K562 (cell line): Measurements from ENCODE around the gene HDLBP. TPM values are rescaled to one million over a fixed set of nuclear protein-coding genes. Genes with fewer than 3 reads are reported as not detected.
A peak's percentile ranks its signal among the peaks of the same experiment; 100 is the strongest.

Experiments
- ASH1L ChIP-seq: fragments of 450-650 bp; IDR thresholded peaks from 2 replicates; pipeline ENCODE4 v1.6.1; 2018; ENCODE audit warnings: borderline replicate concordance, mild to moderate bottlenecking, low read depth; ENCODE audit not compliant: partially characterized antibody
- BRF2 ChIP-seq: IDR thresholded peaks from 3 replicates; pipeline ENCODE4 v1.6.1; 2011; ENCODE audit warnings: borderline replicate concordance, mild to moderate bottlenecking; ENCODE audit not compliant: insufficient read length, insufficient read depth
- E2F6 ChIP-seq, 2 experiments: IDR thresholded peaks; 2 replicates each; pipeline ENCODE4 v1.6.1; 2011; ENCODE audit warnings: borderline replicate concordance in 1 of 2, control low read depth in 1 of 2, low read depth in 1 of 2, low read length in 1 of 2, mild to moderate bottlenecking in 1 of 2, mixed read lengths in 1 of 2, moderate library complexity in 1 of 2; ENCODE audit not compliant: insufficient read depth in 1 of 2, insufficient read length in 1 of 2, poor library complexity in 1 of 2, severe bottlenecking in 1 of 2; ENCODE audit errors: extremely low read depth in 1 of 2
- EP400 ChIP-seq: fragments of 450-650 bp; IDR thresholded peaks from 2 replicates; pipeline ENCODE4 v1.6.1; 2017; ENCODE audit warnings: antibody characterized with exemption, mild to moderate bottlenecking, moderate library complexity
- SMARCE1 ChIP-seq: fragments of 450-650 bp; IDR thresholded peaks from 2 replicates; pipeline ENCODE4 v1.7.1; 2016; ENCODE audit warnings: mild to moderate bottlenecking
- SP2 ChIP-seq: IDR thresholded peaks from 2 replicates; pipeline ENCODE4 v1.6.1; 2011; ENCODE audit warnings: mild to moderate bottlenecking, low read depth, low read length, moderate library complexity; ENCODE audit not compliant: poor library complexity, severe bottlenecking; ENCODE audit errors: extremely low read depth
- SRSF9 ChIP-seq: fragments of 200-400 bp; formaldehyde crosslinking; IDR thresholded peaks from 2 replicates; pipeline ENCODE4 v1.6.1; 2017; ENCODE audit warnings: low read depth, low read length, borderline replicate concordance
- TFAP4 ChIP-seq: sonication (generic); formaldehyde crosslinking; IDR thresholded peaks from 2 replicates; pipeline ENCODE4 v1.8.0; 2022; ENCODE audit warnings: missing genetic modification reagents, mild to moderate bottlenecking, moderate library complexity, borderline replicate concordance
- THRA ChIP-seq: fragments of 450-650 bp; IDR thresholded peaks from 2 replicates; pipeline ENCODE4 v1.6.1; 2017; ENCODE audit warnings: mild to moderate bottlenecking, moderate library complexity
- TSC22D4 ChIP-seq: fragments of 450-650 bp; IDR thresholded peaks from 2 replicates; pipeline ENCODE4 v1.6.1; 2016; ENCODE audit warnings: missing genetic modification characterization, missing biosample characterization, control low read depth
- ZFP30 ChIP-seq: fragments of 250-450 bp; sonication (Bioruptor Pico); IDR thresholded peaks from 2 replicates; pipeline ENCODE4 v1.8.0; 2022; ENCODE audit warnings: moderate library complexity, mild to moderate bottlenecking, inconsistent platforms, borderline replicate concordance
- ZNF277 ChIP-seq: fragments of 250-450 bp; sonication (Bioruptor Pico); IDR thresholded peaks from 2 replicates; pipeline ENCODE4 v1.8.0; 2022; ENCODE audit warnings: inconsistent platforms, mild to moderate bottlenecking, moderate library complexity, borderline replicate concordance
- ZSCAN32 ChIP-seq: fragments of 450-650 bp; formaldehyde crosslinking; IDR thresholded peaks from 2 replicates; pipeline ENCODE4 v1.4.0; 2020; ENCODE audit warnings: mild to moderate bottlenecking, moderate library complexity
- polyA plus RNA-seq, 8 experiments: library from polyadenylated mRNA; depleted of rRNA in 4 of 8; stranded (reverse) in 5 of 8; unstranded in 3 of 8; fragments of >200 nt; fragmentation: Nextera tagmentation in 2 of 8; fragmentation: Illumina TruSeq in 1 of 8; extraction: Ambion mirVana in 2 of 8; extraction: Trizol in 1 of 8; gene quantifications; 2 replicates each; pipeline versions ENCODE4 v1.2.1 to v1.2.3, GENCODE V29; 2011 to 2014; ENCODE audit warnings: inconsistent platforms in 1 of 8, missing spikeins in 1 of 8
- total RNA-seq, 7 experiments: library from RNA; depleted of rRNA in 6 of 7; stranded (reverse); fragments of >200 nt in 6 of 7; fragmentation: Illumina TruSeq in 2 of 7; extraction: Trizol in 2 of 7; gene quantifications; 2 replicates each; pipeline versions ENCODE4 v1.2.1 to v1.2.3, GENCODE V29; 2011 to 2021; ENCODE audit warnings: low replicate concordance in 1 of 7
- TF ChIP-seq, protein P1 (sequence below): fragments of 450-650 bp; IDR thresholded peaks from 2 replicates; pipeline ENCODE4 v1.6.1; 2017; ENCODE audit warnings: antibody characterized with exemption, mild to moderate bottlenecking

HDLBP gene
- total and polyA plus RNA-seq, 9 of the 15 experiments (the other 6 are each of a cell fraction or from before 2014, with no cell fraction given) = 24.4 to 378 (median 146) TPM

GRCh38 chr2:241315093-241315878 lies at the start of gene HDLBP (continued):
- no peak for TF ChIP-seq ZNF277 (CRISPR knock-in tag)
- no peak for TF ChIP-seq ZSCAN32
- TF ChIP-seq BRF2 = no peak
- TF ChIP-seq EP400 = peak; percentile 93
- TF ChIP-seq TSC22D4 = no peak
- no peak for TF ChIP-seq SRSF9
- peak; percentile 69 for TF ChIP-seq TFAP4 (CRISPR knock-in tag)
- TF ChIP-seq ZFP30 (CRISPR knock-in tag) = no peak
- peak; percentile 66 for TF ChIP-seq SP2
- no peak for TF ChIP-seq THRA
- TF ChIP-seq, protein P1, sequence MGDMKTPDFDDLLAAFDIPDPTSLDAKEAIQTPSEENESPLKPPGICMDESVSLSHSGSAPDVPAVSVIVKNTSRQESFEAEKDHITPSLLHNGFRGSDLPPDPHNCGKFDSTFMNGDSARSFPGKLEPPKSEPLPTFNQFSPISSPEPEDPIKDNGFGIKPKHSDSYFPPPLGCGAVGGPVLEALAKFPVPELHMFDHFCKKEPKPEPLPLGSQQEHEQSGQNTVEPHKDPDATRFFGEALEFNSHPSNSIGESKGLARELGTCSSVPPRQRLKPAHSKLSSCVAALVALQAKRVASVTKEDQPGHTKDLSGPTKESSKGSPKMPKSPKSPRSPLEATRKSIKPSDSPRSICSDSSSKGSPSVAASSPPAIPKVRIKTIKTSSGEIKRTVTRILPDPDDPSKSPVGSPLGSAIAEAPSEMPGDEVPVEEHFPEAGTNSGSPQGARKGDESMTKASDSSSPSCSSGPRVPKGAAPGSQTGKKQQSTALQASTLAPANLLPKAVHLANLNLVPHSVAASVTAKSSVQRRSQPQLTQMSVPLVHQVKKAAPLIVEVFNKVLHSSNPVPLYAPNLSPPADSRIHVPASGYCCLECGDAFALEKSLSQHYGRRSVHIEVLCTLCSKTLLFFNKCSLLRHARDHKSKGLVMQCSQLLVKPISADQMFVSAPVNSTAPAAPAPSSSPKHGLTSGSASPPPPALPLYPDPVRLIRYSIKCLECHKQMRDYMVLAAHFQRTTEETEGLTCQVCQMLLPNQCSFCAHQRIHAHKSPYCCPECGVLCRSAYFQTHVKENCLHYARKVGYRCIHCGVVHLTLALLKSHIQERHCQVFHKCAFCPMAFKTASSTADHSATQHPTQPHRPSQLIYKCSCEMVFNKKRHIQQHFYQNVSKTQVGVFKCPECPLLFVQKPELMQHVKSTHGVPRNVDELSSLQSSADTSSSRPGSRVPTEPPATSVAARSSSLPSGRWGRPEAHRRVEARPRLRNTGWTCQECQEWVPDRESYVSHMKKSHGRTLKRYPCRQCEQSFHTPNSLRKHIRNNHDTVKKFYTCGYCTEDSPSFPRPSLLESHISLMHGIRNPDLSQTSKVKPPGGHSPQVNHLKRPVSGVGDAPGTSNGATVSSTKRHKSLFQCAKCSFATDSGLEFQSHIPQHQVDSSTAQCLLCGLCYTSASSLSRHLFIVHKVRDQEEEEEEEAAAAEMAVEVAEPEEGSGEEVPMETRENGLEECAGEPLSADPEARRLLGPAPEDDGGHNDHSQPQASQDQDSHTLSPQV = no peak
- no peak; the same call in 1 of the 2 replicates for TF ChIP-seq SMARCE1
- peak; percentile 36 to 74 for TF ChIP-seq E2F6 (IDR thresholded peaks at IDR 0.05; ENCODE audit: borderline replicate concordance in 1 of 2, extremely low read depth in 1 of 2, insufficient read depth in 1 of 2, insufficient read length in 1 of 2, low read depth in 1 of 2, low read length in 1 of 2, poor library complexity in 1 of 2, severe bottlenecking in 1 of 2)
- no peak for TF ChIP-seq ASH1L
